GM19395 (cell line): ENCODE data around the gene LINC00237.

Experiments
- ATAC-seq: cut with Tn5 transposase; IDR thresholded peaks from one replicate; pipeline ENCODE4 v1.9.1; 2021; ENCODE audit warnings: mild to moderate bottlenecking, moderate library complexity; ENCODE audit not compliant: unreplicated experiment

LINC00237 gene

DNA sequence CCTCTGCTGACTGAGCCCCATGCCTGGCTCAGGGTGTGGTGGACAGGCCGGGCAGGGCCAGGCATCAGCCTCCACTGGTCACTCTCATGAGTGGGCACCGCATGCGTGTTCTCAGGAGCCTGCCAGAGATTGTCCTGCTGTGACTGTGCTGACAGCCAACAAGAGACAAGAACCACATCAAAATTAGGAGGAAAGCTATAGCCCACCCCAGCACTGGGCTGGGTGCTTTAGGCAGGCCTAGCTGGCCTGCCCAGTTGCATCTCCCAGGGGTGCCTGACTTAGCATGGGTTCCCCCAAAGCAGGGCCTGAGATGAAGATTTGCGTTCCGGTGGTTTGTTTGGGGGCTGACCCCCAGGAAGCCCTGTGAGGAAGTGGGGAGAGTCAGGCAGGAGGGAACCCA lies 53.9 kb downstream of the LINC00237 start:
- no peak for ATAC-seq

GRCh38 chr20:21050710-21051109 lies 55.4 kb downstream of the LINC00237 start:
- ATAC-seq: no peak

DNA sequence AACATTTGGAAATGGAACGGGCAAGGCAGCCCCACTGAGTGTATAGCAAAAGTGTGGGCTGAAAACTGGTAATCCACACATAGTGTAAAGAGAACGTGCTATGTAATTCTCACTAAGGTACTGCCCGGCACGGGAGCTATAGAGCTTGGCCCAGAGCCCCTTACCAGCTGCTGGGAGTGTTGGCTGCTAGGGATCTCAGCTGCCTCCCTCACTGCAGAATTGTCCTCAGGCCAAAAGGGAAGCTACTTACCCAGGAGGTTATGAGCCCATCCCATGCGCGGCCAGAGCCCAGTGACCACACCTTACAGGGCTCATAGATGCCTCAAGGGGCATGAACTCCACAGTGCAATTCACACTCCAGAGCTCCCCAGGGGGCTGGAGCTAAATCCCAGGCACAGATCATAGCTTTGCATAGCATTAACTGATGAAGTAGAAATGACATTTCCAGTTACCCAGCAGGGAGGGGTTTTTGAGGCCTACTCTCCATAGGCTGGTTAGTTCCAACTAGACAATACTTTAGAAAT lies 56.8 kb downstream of the LINC00237 start:
- ATAC-seq: no peak

DNA sequence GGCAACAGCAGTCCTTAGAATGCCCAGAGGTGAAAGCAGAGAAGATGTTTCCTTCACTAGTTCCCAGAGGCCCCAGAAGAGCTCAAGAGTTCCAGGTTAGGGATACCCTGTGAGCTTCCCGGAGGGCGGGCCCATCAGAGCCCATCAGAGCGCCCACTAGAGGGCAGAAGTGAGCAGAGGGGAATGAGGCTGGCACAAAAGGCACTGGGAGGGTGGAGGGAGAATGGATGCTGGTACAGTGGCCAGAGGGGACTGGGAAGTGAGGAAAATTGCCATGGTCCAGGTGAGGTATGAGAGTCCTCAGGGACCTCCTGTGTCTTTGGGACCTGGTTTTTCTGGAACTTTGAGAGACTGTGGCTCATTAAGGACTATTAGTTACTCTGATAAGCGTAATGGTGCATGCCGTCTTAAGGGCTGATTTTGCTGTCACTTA lies 57.3 kb downstream of the LINC00237 start:
- ATAC-seq: no peak

DNA sequence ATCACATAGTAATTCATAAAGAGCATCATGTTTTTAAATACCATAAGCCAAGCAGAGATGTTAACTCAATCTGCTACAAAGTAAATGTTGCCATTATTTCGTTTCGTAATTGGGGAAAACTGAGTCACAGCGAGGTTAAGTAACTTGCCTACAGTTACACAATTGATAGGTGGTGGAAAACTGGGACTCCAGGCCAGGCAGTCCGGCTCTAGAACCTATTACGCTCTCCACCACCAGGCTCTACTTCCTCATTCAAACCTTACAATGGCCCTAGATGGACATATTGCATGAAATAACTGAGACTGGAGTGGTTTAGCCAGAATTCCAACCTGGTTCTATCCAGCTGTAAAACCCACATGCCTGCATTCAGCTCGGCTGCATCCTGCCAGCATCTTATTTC lies 58.2 kb downstream of the LINC00237 start:
- ATAC-seq: no peak

GRCh38 chr20:21046413-21047070 lies 59.6 kb downstream of the LINC00237 start:
- no peak for ATAC-seq
